ENCODE results near the gene LSAMP.

- TF ChIP-seq STAT6 (CRISPR knock-in tag; conservative IDR thresholded peaks at IDR 0.05; ENCODE audit: low read depth) (no peak), ATF6 (CRISPR knock-in tag; IDR thresholded peaks at IDR 0.05) (no peak), CTCF (IDR thresholded peaks at IDR 0.05) (no peak), SP1 (CRISPR knock-in tag; conservative IDR thresholded peaks at IDR 0.05) (no peak), ZNF138 (CRISPR knock-in tag; conservative IDR thresholded peaks at IDR 0.05) (no peak), MXD4 (CRISPR knock-in tag; IDR thresholded peaks at IDR 0.05; ENCODE audit: borderline replicate concordance) (no peak), OVOL2 (CRISPR knock-in tag; IDR thresholded peaks at IDR 0.05; ENCODE audit: borderline replicate concordance) (no peak), E2F1 (CRISPR knock-in tag; IDR thresholded peaks at IDR 0.05) (no peak), SMAD3 (CRISPR knock-in tag; IDR thresholded peaks at IDR 0.05; ENCODE audit: borderline replicate concordance) (no peak), ZBTB43 (CRISPR knock-in tag; IDR thresholded peaks at IDR 0.05) (no peak)
These were observed 641.6 kb downstream of the LSAMP start for GRCh38 chr3:115803661-115804060.
